ENCODE data around the gene FAM227A. TPM values are rescaled to one million over a fixed set of nuclear protein-coding genes. Genes with fewer than 3 reads are reported as not detected.

Gene FAM227A
- total and polyA plus RNA-seq, 4 donors, result 0.01 to 0.42 (median 0.04) TPM

DNA sequence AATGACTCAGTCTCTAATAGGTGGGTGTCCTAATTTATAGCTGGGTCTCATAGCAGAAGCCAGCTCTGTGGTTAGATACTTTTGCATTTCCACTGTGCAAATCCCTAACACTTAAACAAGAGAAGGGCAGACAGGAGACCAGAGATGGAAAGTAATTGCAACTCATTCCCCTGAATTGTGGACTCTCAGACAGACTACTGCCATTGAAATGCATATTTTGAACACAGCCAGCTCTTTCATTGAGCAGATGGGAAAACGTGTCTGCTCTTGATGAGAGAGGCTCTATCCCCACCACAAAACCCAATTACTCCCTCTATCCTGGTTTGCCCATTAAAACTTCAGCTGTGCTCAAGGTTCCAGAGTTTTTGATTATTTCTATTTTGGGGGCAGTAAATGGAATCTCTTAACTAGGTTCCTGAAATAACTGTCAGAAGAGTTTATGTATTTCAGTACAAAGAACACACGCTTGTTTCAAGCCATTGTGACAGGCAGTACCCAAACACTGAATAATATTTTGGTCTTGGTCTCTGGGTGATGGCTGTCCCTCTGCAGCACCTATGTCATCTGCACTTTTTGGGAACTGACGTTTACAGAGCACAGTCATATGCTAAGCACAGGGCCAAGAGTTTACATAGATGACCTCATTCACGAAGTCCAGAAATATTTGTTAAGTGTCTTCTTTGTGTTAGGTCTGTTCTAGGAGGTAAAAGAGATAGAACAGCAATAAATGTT, 41.7 kb downstream of the FAM227A start (continued):
- TF ChIP-seq, protein P1, sequence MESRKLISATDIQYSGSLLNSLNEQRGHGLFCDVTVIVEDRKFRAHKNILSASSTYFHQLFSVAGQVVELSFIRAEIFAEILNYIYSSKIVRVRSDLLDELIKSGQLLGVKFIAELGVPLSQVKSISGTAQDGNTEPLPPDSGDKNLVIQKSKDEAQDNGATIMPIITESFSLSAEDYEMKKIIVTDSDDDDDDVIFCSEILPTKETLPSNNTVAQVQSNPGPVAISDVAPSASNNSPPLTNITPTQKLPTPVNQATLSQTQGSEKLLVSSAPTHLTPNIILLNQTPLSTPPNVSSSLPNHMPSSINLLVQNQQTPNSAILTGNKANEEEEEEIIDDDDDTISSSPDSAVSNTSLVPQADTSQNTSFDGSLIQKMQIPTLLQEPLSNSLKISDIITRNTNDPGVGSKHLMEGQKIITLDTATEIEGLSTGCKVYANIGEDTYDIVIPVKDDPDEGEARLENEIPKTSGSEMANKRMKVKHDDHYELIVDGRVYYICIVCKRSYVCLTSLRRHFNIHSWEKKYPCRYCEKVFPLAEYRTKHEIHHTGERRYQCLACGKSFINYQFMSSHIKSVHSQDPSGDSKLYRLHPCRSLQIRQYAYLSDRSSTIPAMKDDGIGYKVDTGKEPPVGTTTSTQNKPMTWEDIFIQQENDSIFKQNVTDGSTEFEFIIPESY (IDR thresholded peaks at IDR 0.05), result no peak

DNA sequence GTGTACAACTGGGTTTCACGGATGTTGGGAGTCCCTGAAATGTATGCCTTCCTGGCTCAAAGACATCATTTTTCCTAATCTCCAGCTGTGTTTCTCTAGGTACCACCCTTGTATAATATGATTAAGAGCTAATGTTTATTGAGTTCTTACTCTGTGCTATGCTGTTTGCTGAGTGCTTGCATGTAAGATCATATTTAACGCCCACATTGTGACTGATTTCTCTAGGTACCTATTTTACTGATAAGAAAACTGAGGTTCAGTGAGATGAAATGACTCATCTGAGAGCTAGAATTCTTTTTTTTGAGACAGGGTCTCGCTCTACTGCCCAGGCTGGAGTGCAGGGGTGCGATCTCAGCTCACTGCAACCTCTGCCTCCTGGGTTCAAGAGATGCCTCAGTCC, 42.6 kb downstream of the FAM227A start:
- Histone ChIP-seq H3K36me3 (ENCODE audit: control insufficient read depth in 4 of 4, insufficient read depth in 3 of 4, low read depth in 1 of 4, low read length in 3 of 4) (no peaks in the 10 kb centered on the region), H3K4me1 (ENCODE audit: control insufficient read depth in 4 of 4, insufficient read depth in 4 of 4, low read length in 3 of 4) (peaks cover 0 to 11% (median 6%) of the 10 kb centered on the region in 4 donors), H3K9me3 (ENCODE audit: control insufficient read depth in 4 of 4, low read length in 3 of 4) (no peaks in the 10 kb centered on the region), H3K27me3 (ENCODE audit: control insufficient read depth in 4 of 4, insufficient read depth in 4 of 4, low read length in 3 of 4) (no peaks in the 10 kb centered on the region), H3K27ac (ENCODE audit: low read depth in 1 of 2, low read length in 2 of 2) (no peak overlapping the region), H3K4me3 (ENCODE audit: low read depth in 1 of 3, low read length in 3 of 3) (no peak overlapping the region), H3K9ac (ENCODE audit: low read depth in 1 of 2, low read length in 2 of 2) (no peak overlapping the region)
- WGBS, result 86% methylated on average over 4 of the region's 4 CpGs
- no peak for DNase-seq (ENCODE audit: low spot score)
- no peak for TF ChIP-seq NR2F2 (IDR thresholded peaks at IDR 0.05)
- TF ChIP-seq SP1 (IDR thresholded peaks at IDR 0.05), result no peak
- TF ChIP-seq RXRA (IDR thresholded peaks at IDR 0.05), result no peak
- TF ChIP-seq YY1 (IDR thresholded peaks at IDR 0.05), result no peak

DNA sequence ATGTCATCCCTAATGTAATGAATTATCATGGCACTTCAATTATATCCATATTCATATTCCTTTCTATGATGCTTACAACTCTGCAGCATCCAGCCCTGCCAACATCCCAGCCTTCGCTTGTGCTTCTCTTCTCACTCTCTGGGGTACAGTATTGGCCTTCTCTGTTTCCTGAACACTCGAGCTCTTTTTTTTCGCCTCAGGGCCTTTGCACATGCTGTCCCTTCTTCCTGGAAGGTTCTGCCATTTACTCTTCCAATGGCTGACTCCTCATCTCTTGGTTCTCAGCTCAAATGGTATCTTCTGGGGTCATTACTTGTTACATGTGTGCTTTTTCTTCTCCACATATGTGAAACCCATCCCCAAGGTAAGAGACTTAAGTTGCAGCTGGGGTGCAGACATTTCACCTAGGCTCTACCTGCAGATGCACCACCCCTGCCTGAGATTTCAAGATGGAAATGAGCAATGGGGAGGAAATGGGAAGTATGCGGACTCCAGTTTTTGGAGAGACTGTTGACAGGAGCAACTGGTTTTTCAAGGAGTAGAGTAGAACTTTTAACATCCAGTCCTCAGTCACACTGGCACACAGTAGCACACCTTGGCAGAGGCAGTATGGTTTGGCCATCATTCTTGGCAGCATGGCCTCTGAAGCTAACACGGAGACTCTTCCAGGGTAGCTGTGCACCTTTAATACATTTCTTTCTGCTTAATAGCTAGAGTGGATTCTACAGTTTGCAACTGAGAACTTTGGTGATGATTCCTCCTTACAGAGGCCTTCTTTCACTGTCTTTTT, 43.8 kb downstream of the FAM227A start:
- Histone ChIP-seq H3K4me1 (ENCODE audit: control insufficient read depth in 4 of 4, insufficient read depth in 4 of 4, low read length in 3 of 4) (peaks cover 0 to 15% (median 6%) of the 10 kb centered on the region in 4 donors), H3K9me3 (ENCODE audit: control insufficient read depth in 4 of 4, low read length in 3 of 4) (no peaks in the 10 kb centered on the region), H3K4me3 (ENCODE audit: low read depth in 1 of 3, low read length in 3 of 3) (no peak overlapping the region), H3K27me3 (ENCODE audit: control insufficient read depth in 4 of 4, insufficient read depth in 4 of 4, low read length in 3 of 4) (no peaks in the 10 kb centered on the region), H3K36me3 (ENCODE audit: control insufficient read depth in 4 of 4, insufficient read depth in 3 of 4, low read depth in 1 of 4, low read length in 3 of 4) (no peaks in the 10 kb centered on the region), H3K27ac (ENCODE audit: low read depth in 1 of 2, low read length in 2 of 2) (no peak overlapping the region), H3K9ac (ENCODE audit: low read depth in 1 of 2, low read length in 2 of 2) (no peak overlapping the region)
- no peak for DNase-seq (ENCODE audit: low spot score)
- TF ChIP-seq HNF4A (conservative IDR thresholded peaks at IDR 0.05), result no peak
- TF ChIP-seq, protein P1 (IDR thresholded peaks at IDR 0.05), result no peak
- WGBS, result 84% methylated on average over 5 of the region's 5 CpGs

DNA sequence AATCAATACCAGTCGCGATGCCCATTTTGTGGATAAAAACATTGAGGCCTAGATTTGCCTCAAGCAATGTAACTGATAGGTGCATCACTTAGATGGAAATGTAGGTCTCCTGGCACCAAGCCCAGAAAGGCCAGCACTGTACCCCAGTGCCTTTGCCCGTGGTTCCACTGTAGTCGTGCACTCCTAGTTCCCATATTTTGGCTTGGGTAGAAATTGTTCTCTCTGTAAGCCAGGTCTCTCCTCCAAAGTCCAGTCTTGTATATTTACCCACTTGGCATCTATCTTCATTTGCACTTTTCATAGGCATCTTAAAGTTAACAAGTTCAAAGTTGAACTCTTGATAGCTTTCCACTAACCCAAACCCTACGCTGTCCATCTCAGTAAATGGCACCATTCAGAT, 44.6 kb downstream of the FAM227A start:
- Histone ChIP-seq H3K4me3 (ENCODE audit: low read depth in 1 of 3, low read length in 3 of 3) (no peak overlapping the region), H3K27ac (ENCODE audit: low read depth in 1 of 2, low read length in 2 of 2) (no peak overlapping the region), H3K4me1 (ENCODE audit: control insufficient read depth in 4 of 4, insufficient read depth in 4 of 4, low read length in 3 of 4) (peaks cover 0 to 15% (median 6%) of the 10 kb centered on the region in 4 donors), H3K9ac (ENCODE audit: low read depth in 1 of 2, low read length in 2 of 2) (no peak overlapping the region), H3K27me3 (ENCODE audit: control insufficient read depth in 4 of 4, insufficient read depth in 4 of 4, low read length in 3 of 4) (no peaks in the 10 kb centered on the region), H3K9me3 (ENCODE audit: control insufficient read depth in 4 of 4, low read length in 3 of 4) (no peaks in the 10 kb centered on the region), H3K36me3 (ENCODE audit: control insufficient read depth in 4 of 4, insufficient read depth in 3 of 4, low read depth in 1 of 4, low read length in 3 of 4) (no peaks in the 10 kb centered on the region)
- 58% methylated on average over 5 of the region's 5 CpGs for WGBS
- DNase-seq (ENCODE audit: low spot score), result no peak
- no peak for TF ChIP-seq GABPA (IDR thresholded peaks at IDR 0.05 in 1 of 2, conservative IDR thresholded peaks at IDR 0.05 in 1 of 2)
- TF ChIP-seq TAF1 (conservative IDR thresholded peaks at IDR 0.05), result no peak
- TF ChIP-seq FOXA1 (IDR thresholded peaks at IDR 0.05), result no peak
- TF ChIP-seq, protein P2, sequence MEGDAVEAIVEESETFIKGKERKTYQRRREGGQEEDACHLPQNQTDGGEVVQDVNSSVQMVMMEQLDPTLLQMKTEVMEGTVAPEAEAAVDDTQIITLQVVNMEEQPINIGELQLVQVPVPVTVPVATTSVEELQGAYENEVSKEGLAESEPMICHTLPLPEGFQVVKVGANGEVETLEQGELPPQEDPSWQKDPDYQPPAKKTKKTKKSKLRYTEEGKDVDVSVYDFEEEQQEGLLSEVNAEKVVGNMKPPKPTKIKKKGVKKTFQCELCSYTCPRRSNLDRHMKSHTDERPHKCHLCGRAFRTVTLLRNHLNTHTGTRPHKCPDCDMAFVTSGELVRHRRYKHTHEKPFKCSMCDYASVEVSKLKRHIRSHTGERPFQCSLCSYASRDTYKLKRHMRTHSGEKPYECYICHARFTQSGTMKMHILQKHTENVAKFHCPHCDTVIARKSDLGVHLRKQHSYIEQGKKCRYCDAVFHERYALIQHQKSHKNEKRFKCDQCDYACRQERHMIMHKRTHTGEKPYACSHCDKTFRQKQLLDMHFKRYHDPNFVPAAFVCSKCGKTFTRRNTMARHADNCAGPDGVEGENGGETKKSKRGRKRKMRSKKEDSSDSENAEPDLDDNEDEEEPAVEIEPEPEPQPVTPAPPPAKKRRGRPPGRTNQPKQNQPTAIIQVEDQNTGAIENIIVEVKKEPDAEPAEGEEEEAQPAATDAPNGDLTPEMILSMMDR (IDR thresholded peaks at IDR 0.05; ENCODE audit: low read depth, low read length, missing input control), result no peak
- TF ChIP-seq HNF4G (IDR thresholded peaks at IDR 0.05), result peak; percentile 26
- no peak for TF ChIP-seq FOXA2 (IDR thresholded peaks at IDR 0.05)
- TF ChIP-seq, protein P3, sequence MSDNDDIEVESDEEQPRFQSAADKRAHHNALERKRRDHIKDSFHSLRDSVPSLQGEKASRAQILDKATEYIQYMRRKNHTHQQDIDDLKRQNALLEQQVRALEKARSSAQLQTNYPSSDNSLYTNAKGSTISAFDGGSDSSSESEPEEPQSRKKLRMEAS (IDR thresholded peaks at IDR 0.05), result no peak
- peak; percentile 15 for TF ChIP-seq SP1 (IDR thresholded peaks at IDR 0.05)
- TF ChIP-seq NR2F2 (IDR thresholded peaks at IDR 0.05), result no peak
- TF ChIP-seq RAD21 (IDR thresholded peaks at IDR 0.05), result no peak
- TF ChIP-seq, protein P4, sequence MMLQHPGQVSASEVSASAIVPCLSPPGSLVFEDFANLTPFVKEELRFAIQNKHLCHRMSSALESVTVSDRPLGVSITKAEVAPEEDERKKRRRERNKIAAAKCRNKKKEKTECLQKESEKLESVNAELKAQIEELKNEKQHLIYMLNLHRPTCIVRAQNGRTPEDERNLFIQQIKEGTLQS (IDR thresholded peaks at IDR 0.05), result no peak
- TF ChIP-seq RXRA (IDR thresholded peaks at IDR 0.05), result peak in 1 of 2 donors; percentile 35
- TF ChIP-seq HNF4A (conservative IDR thresholded peaks at IDR 0.05), result peak; percentile 58 to 60
- no peak for TF ChIP-seq YY1 (IDR thresholded peaks at IDR 0.05)
- TF ChIP-seq, protein P1 (IDR thresholded peaks at IDR 0.05), result no peak

Data from liver (tissue), 9 donors.